HepG2 (cell line): Measurements from ENCODE around the gene PTPN13. TPM values are rescaled to one million over a fixed set of nuclear protein-coding genes. Genes with fewer than 3 reads are reported as not detected.

Experiments used
- ATAC-seq: fragments of 200-7000 bp; cut with Tn5 transposase; 3 replicates; pipeline ENCODE4 v1.9.1; 2020; ENCODE audit warnings: mild to moderate bottlenecking, moderate library complexity
- BruUV-seq: library from RNA; stranded (reverse); fragments of 400-500 nt; replicated peaks from 2 replicates; lab custom pipeline; 2021; lab: Mats Ljungman, UMichigan
- CTCF ChIA-PET: fragments of 300-600 bp; formaldehyde crosslinking; extraction: SDS; loops from one replicate; lab custom pipeline; 2021; ENCODE audit warnings: low total read pairs, inconsistent platforms, low intra/inter-chr PET ratio; lab: Yijun Ruan, JAX
- POLR2A ChIA-PET: fragments of 350-600 bp; sonication (Branson Sonifier 250); formaldehyde crosslinking; loops from one replicate; lab custom pipeline; 2020; ENCODE audit warnings: antibody characterized with exemption, inconsistent platforms; lab: Yijun Ruan, JAX
- DNase-seq: peaks from one replicate; pipeline ENCODE4 v3.0.0-alpha.2; 2015; ENCODE audit warnings: low spot score
- FAIRE-seq: peaks from 3 replicates; lab custom pipeline; 2011; peaks lifted over from hg19 to GRCh38; lab: Jason Lieb, UNC
- H2AFZ ChIP-seq: one replicate; pipeline ENCODE4 v1.6.1; 2011; ENCODE audit warnings: low read length, inconsistent platforms
- H3K27ac ChIP-seq: fragments of 300-600 bp; 3 replicates; pipeline ENCODE4 v1.8.0; 2011; ENCODE audit warnings: mixed run types, mild to moderate bottlenecking, mixed read lengths, low read length, inconsistent platforms; ENCODE audit not compliant: insufficient read depth; ENCODE audit errors: extremely low read length
- H3K27me3 ChIP-seq, 2 experiments: fragments of 200-600 bp in 1 of 2; 2 replicates in 1 of 2; 3 replicates in 1 of 2; pipeline versions ENCODE4 v1.6.0 to v1.8.0; 2011; ENCODE audit warnings: low read length in 2 of 2, mild to moderate bottlenecking in 2 of 2, moderate library complexity in 2 of 2, inconsistent platforms in 1 of 2; ENCODE audit not compliant: insufficient read depth in 2 of 2, control insufficient read depth in 1 of 2
- H3K36me3 ChIP-seq, 2 experiments: fragments of 200-600 bp in 1 of 2; replicated peaks in 1 of 2; 2 replicates in 1 of 2; 3 replicates in 1 of 2; pipeline versions ENCODE4 v1.5.1 to v1.8.0; 2011; ENCODE audit warnings: low read length in 2 of 2, inconsistent platforms in 1 of 2; ENCODE audit not compliant: insufficient read depth in 2 of 2, control insufficient read depth in 1 of 2
- H3K4me1 ChIP-seq: 2 replicates; pipeline ENCODE4 v1.5.1; 2012; ENCODE audit warnings: low read length, inconsistent platforms; ENCODE audit not compliant: insufficient read depth
- H3K4me2 ChIP-seq: 2 replicates; pipeline ENCODE4 v1.6.0; 2011; ENCODE audit warnings: low read depth, low read length, inconsistent platforms
- H3K4me3 ChIP-seq, 3 experiments: fragments of 200-600 bp in 1 of 3; sonication (generic), shearing (Covaris generic) in 1 of 3; replicated peaks in 1 of 3; 2 replicates each; pipeline ENCODE4 v1.5.1; 2011 to 2016; ENCODE audit warnings: low read length in 3 of 3, inconsistent platforms in 2 of 3, low read depth in 2 of 3, mild to moderate bottlenecking in 2 of 3, control low read depth in 1 of 3, mixed read lengths in 1 of 3; ENCODE audit not compliant: insufficient read depth in 1 of 3
- H3K79me2 ChIP-seq: one replicate; pipeline ENCODE4 v1.6.1; 2011; ENCODE audit warnings: low read length, inconsistent platforms; ENCODE audit not compliant: insufficient read depth
- H3K9ac ChIP-seq: 2 replicates; pipeline ENCODE4 v1.6.0; 2011; ENCODE audit warnings: mild to moderate bottlenecking, low read depth, low read length, inconsistent platforms; ENCODE audit not compliant: insufficient read depth
- H3K9me3 ChIP-seq: 2 replicates; pipeline ENCODE4 v1.5.1; 2012; ENCODE audit warnings: mild to moderate bottlenecking, low read length
- H4K20me1 ChIP-seq: 2 replicates; pipeline ENCODE4 v1.6.0; 2011; ENCODE audit warnings: inconsistent platforms, mild to moderate bottlenecking, low read length, moderate library complexity; ENCODE audit not compliant: insufficient read depth
- ASH2L ChIP-seq: fragments of 300-600, 200-600 bp; sonication (generic); IDR thresholded peaks from 2 replicates; pipeline ENCODE4 v1.7.0; 2017; ENCODE audit warnings: low read depth, mild to moderate bottlenecking, moderate library complexity, mixed read lengths, low read length; ENCODE audit not compliant: insufficient read length
- CHD2 ChIP-seq: IDR thresholded peaks from 2 replicates; pipeline ENCODE4 v1.6.1; 2011; ENCODE audit warnings: low read depth, low read length, improper control_type of control experiment
- EZH2 ChIP-seq: conservative IDR thresholded peaks from 2 replicates; pipeline ENCODE4 v1.6.1; 2012; ENCODE audit warnings: mild to moderate bottlenecking, low read depth, low read length, moderate library complexity
- HMG20A ChIP-seq: IDR thresholded peaks from 2 replicates; pipeline ENCODE4 v1.6.1; 2016; ENCODE audit warnings: borderline replicate concordance
- MIER3 ChIP-seq: IDR thresholded peaks from 2 replicates; pipeline ENCODE4 v1.6.1; 2016; ENCODE audit warnings: missing compliant biosample characterization, borderline replicate concordance
- STAT6 ChIP-seq: sonication (generic); formaldehyde crosslinking; IDR thresholded peaks from 2 replicates; pipeline ENCODE4 v1.4.0; 2020; ENCODE audit warnings: missing genetic modification reagents, mild to moderate bottlenecking, borderline replicate concordance
- TCF12 ChIP-seq, 2 experiments: fragments of 450-650 bp in 1 of 2; sonication (generic) in 1 of 2; formaldehyde crosslinking in 1 of 2; IDR thresholded peaks; 2 replicates each; pipeline versions ENCODE4 v1.6.1 to v1.8.0; 2017 to 2022; ENCODE audit warnings: antibody characterized with exemption in 1 of 2, mild to moderate bottlenecking in 1 of 2, missing genetic modification reagents in 1 of 2, moderate library complexity in 1 of 2
- ZNF543 ChIP-seq: sonication (generic); formaldehyde crosslinking; IDR thresholded peaks from 2 replicates; pipeline ENCODE4 v1.4.0; 2020; ENCODE audit warnings: mild to moderate bottlenecking, missing genetic modification reagents
- WGBS: methylation state at CpG from one replicate; pipeline ENCODE4 v1.1.6; 2017; ENCODE audit warnings: low lambda C conversion rate; 5-methylcytosine and 5-hydroxymethylcytosine counted together
- in situ Hi-C: cut with HindIII; loops from 2 replicates; pipeline ENCODE4 v1.10.0; 2017; ENCODE audit warnings: low pct_unique_long_range_greater_than_20kb; ENCODE audit not compliant: extremely low pct_ligation_motif_present
- intact Hi-C: fragments of 100-400 bp; cut with micrococcal nuclease; formaldehyde crosslinking; loops from one replicate; pipeline ENCODE4 v1.10.0; 2022; ENCODE audit not compliant: unreplicated experiment
- polyA plus RNA-seq, 8 experiments: library from polyadenylated mRNA; depleted of rRNA in 3 of 8; stranded (reverse) in 7 of 8; unstranded in 1 of 8; fragments of >200 nt; fragmentation: Illumina TruSeq in 4 of 8; extraction: Trizol in 4 of 8; gene quantifications; 2 replicates each; pipeline versions ENCODE4 v1.2.1 to v1.2.3, GENCODE V29; 2011 to 2016; ENCODE audit warnings: low read depth in 4 of 8, missing spikeins in 1 of 8, mixed read lengths in 1 of 8; ENCODE audit not compliant: insufficient read depth in 1 of 8
- total RNA-seq, 5 experiments: library from RNA; depleted of rRNA; stranded (reverse); fragments of >200 nt; fragmentation: Illumina TruSeq; extraction: Trizol; gene quantifications; 2 replicates each; pipeline ENCODE4 v1.2.3, GENCODE V29; 2016; ENCODE audit warnings: low read depth in 1 of 5
- TF ChIP-seq, protein P1 (sequence below): IDR thresholded peaks from 2 replicates; pipeline ENCODE4 v1.6.1; 2012; ENCODE audit warnings: low read depth, low read length, improper control_type of control experiment

PTPN13 gene
- total and polyA plus RNA-seq, 2 of the 13 experiments (the other 11 are each of a cell fraction or from before 2014, with no cell fraction given), result not detected

DNA sequence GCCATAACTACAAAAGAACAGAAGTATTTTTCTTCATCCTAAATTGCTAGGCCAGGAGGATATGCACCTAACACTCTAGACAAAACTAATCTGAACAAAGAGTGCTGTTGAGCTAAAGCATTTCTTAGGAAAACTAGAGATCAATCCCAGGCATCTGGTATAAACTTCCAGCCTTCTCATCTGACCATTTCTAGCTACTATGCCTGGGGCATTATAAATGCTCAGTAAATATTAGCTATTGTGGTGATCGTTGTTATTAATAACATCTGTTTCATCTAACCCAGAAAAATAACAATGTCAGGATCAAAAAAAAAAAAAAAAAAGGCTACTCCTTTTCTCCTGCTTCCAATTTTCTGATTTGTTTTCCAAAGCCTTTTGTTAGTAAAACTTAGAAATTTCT is 262.8 kb downstream of the PTPN13 start:
- intact Hi-C loops, result no loop called here
- 17% methylated on average over 1 of the region's 1 CpG for WGBS
- no peak for DNase-seq
- Histone ChIP-seq H3K79me2 (no peaks in the 10 kb centered on the region), H3K4me1 (no peaks in the 10 kb centered on the region), H3K4me3 (no peak overlapping the region), H3K4me2 (no peak overlapping the region), H3K9me3 (no peaks in the 10 kb centered on the region), H3K27me3 (no peaks in the 10 kb centered on the region), H2AFZ (no peak overlapping the region), H3K27ac (no peak overlapping the region), H4K20me1 (no peaks in the 10 kb centered on the region), H3K9ac (no peak overlapping the region), H3K36me3 (no peaks in the 10 kb centered on the region)
- in situ Hi-C loops, result no loop called here
- TF ChIP-seq CHD2 (no peak), ZNF543 (CRISPR knock-in tag) (no peak), MIER3 (CRISPR knock-in tag) (no peak)
- POLR2A ChIA-PET, result no interaction called here
- no peak for ATAC-seq
- CTCF ChIA-PET, result no interaction called here
- FAIRE-seq, result no peak
- no TSS peak for BruUV-seq

GRCh38 chr4:86857341-86858052 is 263.4 kb downstream of the PTPN13 start:
- no peak overlapping the region for H3K9ac ChIP-seq
- H3K9me3 ChIP-seq, result no peaks in the 10 kb centered on the region
- H3K79me2 ChIP-seq, result no peaks in the 10 kb centered on the region
- ATAC-seq (no peak), DNase-seq (no peak), FAIRE-seq (no peak)
- ChIA-PET CTCF (no interaction called here), POLR2A (no interaction called here)
- intact Hi-C loops (no loop called here), in situ Hi-C loops (no loop called here)
- H3K36me3 ChIP-seq, result no peaks in the 10 kb centered on the region
- H3K27ac ChIP-seq, result no peak overlapping the region
- 65% methylated on average over 8 of the region's 8 CpGs for WGBS
- no TSS peak for BruUV-seq
- H4K20me1 ChIP-seq, result no peaks in the 10 kb centered on the region
- no peaks in the 10 kb centered on the region for H3K4me1 ChIP-seq
- TF ChIP-seq EZH2 (no peak), TCF12 (IDR thresholded peaks at IDR 0.05) (no peak), TCF12 (CRISPR knock-in tag; IDR thresholded peaks at IDR 0.05) (no peak), ASH2L (no peak), HMG20A (CRISPR knock-in tag) (no peak), STAT6 (CRISPR knock-in tag) (no peak)
- TF ChIP-seq, protein P1, sequence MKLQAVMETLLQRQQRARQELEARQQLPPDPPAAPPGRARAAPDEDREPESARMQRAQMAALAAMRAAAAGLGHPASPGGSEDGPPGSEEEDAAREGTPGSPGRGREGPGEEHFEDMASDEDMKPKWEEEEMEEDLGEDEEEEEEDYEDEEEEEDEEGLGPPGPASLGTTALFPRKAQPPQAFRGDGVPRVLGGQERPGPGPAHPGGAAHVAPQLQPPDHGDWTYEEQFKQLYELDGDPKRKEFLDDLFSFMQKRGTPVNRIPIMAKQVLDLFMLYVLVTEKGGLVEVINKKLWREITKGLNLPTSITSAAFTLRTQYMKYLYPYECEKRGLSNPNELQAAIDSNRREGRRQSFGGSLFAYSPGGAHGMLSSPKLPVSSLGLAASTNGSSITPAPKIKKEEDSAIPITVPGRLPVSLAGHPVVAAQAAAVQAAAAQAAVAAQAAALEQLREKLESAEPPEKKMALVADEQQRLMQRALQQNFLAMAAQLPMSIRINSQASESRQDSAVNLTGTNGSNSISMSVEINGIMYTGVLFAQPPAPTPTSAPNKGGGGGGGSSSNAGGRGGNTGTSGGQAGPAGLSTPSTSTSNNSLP, result no peak
- no peak overlapping the region for H3K4me3 ChIP-seq
- no peak overlapping the region for H3K4me2 ChIP-seq
- H2AFZ ChIP-seq, result no peak overlapping the region
- no peaks in the 10 kb centered on the region for H3K27me3 ChIP-seq
